ENCODE results near the gene CPLX1.

Gene CPLX1

DNA sequence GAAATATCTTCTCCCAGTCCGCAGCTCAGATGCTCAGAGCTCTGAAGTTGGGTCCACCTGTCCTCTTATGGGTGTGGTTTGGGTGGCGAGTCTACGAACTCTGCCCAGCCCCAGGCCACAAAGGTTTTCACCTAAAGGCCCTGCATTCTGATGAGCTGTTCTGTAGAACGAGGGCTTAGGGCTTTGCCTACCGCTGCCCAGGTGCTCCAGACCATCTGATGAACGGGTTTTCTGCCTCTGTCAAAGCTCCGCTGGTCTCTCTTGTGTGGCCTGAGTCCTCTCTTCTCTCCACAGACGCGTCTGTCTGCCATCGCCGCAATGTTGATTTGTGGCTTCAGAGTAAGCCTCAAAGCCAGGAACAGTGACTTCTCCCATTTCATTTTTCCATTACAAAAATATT is 28.4 kb upstream of the CPLX1 start:
- DNase-seq (ENCODE audit: low spot score), result no peak

- no peak for DNase-seq (ENCODE audit: low spot score)
Measured at GRCh38 chr4:853416-853781, 27.5 kb upstream of the CPLX1 start.

GRCh38 chr4:851701-852430 is 25.9 kb upstream of the CPLX1 start:
- DNase-seq (ENCODE audit: low spot score), result no peak

GRCh38 chr4:850323-850945 is 24.5 kb upstream of the CPLX1 start:
- no peak for DNase-seq (ENCODE audit: low spot score)

DNA sequence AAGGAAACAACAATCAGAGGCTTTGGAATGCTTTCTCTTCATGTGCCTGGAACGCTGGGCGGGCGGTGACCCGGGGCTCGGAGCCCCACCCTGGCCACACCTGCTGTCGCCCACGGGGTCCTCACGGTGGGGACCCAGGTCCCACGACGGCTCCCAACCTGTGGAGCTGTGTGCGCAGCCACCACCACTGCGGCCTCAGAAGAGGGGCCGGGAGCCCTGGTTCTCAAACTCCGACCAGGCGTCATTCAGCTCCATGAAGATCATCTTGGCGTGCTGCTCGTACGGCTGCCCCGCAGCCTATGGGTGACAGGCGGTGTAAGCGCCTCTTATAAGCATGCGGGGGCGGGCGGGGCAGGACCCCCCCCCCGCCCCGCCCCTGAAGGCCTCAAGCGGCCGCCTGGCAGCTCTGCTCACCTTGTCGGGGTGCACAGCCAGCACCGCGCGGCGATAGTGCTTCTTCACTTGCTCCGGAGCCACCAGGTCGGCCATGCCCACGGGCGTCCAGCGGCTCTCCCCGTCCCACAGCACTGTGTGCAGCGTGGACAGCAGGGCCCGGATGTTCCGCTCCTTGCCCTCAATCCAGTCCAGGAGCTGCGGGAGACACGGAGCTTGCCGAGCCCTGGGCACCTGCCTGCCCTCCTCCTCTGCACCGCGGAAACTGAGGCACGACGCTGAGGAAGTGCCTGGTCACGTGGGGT is 23.7 kb upstream of the CPLX1 start:
- no peak for DNase-seq (ENCODE audit: low spot score)

- DNase-seq (ENCODE audit: low spot score), result no peak
Measured at GRCh38 chr4:848803-849477, 23.0 kb upstream of the CPLX1 start.

GRCh38 chr4:848307-848691 is 22.4 kb upstream of the CPLX1 start:
- DNase-seq (ENCODE audit: low spot score), result no peak

DNA sequence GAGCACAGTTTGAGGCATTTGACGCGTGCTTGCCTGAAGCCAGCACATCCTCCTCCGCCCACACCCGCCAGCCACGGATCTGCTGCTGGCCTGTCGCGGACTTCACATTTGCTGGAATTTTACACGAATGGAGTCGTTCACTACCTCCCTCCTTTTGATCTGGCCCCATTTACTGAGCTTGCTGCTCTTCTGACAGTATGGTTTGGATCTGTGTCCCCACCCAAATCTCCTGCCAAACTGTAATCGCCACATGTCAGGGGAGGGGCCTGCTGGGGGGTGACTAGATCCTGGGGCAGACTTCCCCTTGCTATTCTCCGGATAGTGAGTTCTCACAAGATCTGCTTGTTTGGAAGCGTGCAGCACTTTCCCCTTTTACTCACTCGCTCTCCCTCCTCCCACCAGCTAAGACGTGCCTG is 19.9 kb upstream of the CPLX1 start:
- no peak for DNase-seq (ENCODE audit: low spot score)

DNA sequence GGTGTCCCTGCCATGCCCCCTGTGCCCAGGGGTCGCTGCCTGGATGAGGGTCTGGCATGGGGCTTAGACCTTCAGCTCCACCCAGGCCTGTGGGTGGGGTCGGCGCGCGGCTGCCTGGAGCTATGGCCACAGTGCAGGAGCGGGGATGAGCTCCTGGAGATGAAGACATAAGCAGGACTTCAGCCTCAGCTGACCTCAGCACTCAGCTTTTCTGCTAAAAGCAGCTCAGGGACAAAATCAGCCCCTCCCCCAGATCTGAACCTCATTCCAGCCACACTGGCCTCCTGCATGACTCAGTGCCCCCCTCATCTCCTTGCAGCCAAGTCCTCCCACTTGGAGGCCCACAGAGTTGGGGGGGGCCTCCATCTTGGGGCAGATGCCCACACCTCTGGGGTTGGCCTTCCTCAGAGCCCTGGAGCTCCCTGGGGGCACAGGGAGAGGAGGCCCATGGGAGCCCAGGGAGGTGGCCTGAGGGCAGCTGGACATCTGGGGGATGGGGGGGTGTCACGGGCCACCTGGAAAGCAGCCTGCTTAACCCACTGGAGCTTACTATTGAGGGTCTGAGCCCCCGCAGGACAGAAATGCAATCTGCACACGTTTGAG is 19.4 kb upstream of the CPLX1 start:
- no peak for DNase-seq (ENCODE audit: low spot score)

DNA sequence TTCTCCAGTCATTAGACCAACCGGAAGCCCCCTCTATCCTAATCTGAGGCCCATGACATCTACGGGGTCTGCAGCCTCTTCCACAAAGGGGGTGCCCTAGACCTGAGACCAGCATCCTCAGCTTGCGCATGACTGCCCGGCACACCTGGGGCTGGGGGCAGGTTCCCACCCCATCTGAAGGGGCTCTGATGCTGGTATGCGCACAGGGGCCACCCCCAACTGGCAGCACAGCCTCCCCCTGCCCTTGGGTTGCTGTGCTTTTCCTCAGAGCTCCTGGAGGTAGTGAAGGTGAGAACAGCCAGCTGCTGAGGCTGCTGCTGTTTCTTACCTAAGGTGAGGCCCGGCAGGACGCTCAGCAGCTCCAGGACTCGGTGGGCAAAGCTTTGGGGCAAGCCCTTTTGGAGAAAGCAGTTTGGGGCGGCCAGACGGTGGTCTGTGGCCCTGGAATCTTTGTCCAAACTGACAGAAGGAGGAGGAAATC is 18.9 kb upstream of the CPLX1 start:
- no peak for DNase-seq (ENCODE audit: low spot score)

DNA sequence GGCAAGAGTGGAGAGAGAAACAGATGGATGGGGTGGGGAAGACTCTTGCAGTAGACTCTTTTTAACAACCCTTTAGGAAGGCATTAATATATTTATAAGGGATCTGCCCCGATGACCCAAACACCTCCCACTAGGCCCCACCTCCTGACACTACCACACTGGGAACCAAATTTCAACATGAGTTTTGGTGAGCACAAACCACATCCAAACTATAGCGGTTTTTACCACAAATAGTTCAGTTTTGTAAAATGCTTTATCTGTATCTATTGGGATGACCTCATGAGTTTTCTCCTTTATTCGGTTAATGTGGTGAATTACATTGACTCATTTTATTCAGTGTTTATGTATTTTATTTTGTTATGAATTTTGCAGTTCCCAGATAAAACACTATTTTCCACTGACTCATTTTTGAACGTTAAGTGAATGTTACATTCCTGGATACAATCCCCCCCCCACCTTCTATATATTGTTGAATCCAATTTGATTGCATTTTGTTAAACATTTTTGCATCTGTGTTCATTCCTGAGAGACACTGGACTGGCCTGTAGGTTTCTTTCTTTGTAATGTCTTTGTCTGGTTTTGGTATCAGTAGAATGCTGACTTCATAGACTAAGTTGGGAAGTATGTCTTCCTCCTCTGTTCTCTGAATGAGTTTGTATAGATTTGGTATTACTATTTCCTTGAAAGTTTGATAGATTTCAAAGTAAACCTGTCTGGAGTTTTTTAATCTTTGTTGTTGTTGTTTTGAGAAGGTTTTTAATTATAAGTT is 13.9 kb upstream of the CPLX1 start:
- no peak for DNase-seq (ENCODE audit: low spot score)

GRCh38 chr4:837772-838171 is 11.8 kb upstream of the CPLX1 start:
- no peak for DNase-seq (ENCODE audit: low spot score)

- DNase-seq (ENCODE audit: low spot score), result no peak
Measured at GRCh38 chr4:836750-837301, 10.9 kb upstream of the CPLX1 start.

GRCh38 chr4:836003-836511 is 10.1 kb upstream of the CPLX1 start:
- no peak for DNase-seq (ENCODE audit: low spot score)

- no peak for DNase-seq (ENCODE audit: low spot score)
Measured at GRCh38 chr4:835148-836002, 9.4 kb upstream of the CPLX1 start.

DNA sequence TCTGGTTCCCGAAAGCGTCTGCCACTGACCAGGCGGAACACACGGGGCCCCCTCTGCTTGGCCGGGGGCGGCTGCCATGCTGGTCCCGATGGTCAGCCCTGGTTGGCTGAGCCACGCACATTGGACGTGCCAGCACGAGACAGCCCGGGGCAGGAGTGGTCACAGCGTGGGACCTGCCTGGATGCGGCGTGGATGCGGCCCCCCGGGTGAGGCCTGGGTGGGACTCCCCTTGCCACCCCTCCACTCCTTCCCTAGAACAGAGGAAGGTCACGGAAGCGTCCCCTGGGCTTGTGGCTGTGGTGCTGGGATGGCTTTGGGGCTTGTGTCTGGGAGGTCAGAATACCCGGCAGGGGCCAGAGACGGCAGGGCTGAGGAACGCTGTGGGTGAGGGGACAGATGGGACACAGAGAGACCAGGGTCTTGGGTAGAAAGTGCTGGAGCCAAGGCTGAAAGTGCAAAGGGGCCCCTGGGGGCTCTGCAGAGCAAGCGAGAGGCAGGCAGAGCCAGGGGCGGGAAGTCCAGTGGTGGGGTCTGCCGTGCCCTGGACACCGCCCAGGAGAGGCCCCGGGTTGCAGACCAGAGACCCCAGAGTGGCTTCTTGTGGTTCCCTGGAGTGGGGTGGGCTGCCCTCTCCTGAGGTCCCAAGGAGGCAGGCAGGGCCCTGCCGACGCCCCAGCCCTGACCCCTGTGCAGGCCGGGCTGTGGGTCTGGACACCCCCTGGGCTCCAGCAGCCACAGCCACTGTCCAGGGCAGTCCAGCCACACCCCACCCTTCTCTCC is 8.6 kb upstream of the CPLX1 start:
- DNase-seq (ENCODE audit: low spot score), result no peak

DNA sequence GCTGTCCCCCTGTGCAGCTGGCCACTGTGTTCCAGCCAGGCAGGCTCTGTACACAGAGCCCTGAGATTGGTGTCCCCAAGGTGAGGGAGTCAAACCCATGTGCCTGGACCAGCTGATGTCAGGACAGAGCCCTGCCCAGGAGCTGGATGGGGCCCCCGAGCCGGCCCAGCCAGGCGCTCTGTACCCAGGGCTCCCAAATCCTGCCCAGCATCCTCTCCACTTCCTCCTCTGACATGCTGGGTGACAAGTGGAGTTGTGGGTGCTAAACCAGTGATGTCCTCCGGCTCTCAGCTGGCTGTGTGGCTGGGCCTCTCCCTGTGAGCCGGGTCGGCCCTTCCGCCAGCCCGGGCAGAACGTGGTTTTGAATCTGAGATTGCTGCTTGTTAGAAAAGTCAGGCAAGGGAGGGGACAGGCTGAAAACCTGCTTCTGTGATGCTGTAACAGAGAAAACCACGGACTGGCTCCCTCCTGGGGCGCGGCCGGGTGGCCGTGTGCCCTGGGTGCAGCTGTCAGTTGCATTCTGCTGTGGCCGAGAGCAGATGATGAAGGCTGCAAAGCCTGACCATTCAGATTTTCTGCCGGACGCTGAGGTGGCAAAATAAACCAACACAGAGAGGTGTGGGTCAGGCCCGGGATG is 7.9 kb upstream of the CPLX1 start:
- DNase-seq (ENCODE audit: low spot score), result no peak

DNA sequence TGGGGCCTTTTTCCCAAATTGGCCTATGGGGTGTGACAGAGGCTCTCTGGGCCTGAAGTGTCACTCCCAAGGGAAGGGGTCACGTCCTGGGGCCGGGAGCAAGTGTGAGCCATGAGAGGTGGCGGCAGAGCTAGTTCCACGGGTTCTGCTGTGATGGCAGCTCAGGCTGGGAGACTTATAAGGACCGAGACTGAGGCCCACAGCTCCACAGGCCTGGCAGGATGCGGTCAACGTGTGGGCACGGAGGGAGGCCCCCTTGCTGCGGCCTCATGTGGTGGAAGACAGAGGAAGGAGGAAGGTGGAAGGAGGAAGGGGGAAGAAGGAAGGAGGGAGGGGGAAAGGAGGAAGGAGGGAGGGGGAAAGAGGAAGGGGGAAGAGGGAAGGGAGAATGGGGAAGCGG is 7.2 kb upstream of the CPLX1 start:
- no peak for DNase-seq (ENCODE audit: low spot score)

GRCh38 chr4:832536-832935 is 6.6 kb upstream of the CPLX1 start:
- no peak for DNase-seq (ENCODE audit: low spot score)
